CD4-positive, alpha-beta T cell treated with Interleukin-17A for 1 hour (primary cell): ENCODE measurements around the gene SMKR1.
"Not testable (repeated sequence)": the region's sequence is repeated elsewhere in the genome, so short reads cannot be mapped to it uniquely, and the experiment has no call there.

ENCODE experiments used
- DNase-seq: peaks from one replicate; pipeline ENCODE4 v3.0.0-alpha.2; 2020

SMKR1 gene

GRCh38 chr7:129530795-129531391 lies 28.6 kb downstream of the SMKR1 start:
- DNase-seq = peak; percentile 13

DNA sequence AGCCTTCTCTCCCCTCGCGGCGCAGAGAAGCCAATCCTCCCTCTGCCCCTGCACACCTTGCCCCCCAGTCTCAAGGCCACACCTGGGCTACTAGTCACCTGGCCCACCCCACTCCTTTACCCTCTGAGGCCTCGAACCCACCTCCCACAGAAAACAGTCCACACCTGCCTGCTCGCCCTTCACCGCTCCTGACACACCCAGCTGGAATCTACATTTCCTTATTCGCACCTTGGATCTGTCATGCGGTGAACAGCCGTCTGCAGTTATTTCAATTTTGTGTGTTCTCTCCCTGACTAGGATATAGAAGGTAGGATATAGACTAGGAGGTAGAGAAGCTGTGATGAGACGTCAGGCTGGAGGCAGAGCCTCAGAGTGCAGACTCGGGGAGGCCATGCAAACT lies 29.4 kb downstream of the SMKR1 start:
- DNase-seq = no peak

- no peak for DNase-seq
Measured at GRCh38 chr7:129532375-129532774, 30.0 kb downstream of the SMKR1 start.

GRCh38 chr7:129534558-129535274 lies 32.4 kb downstream of the SMKR1 start:
- DNase-seq = not testable (repeated sequence)

DNA sequence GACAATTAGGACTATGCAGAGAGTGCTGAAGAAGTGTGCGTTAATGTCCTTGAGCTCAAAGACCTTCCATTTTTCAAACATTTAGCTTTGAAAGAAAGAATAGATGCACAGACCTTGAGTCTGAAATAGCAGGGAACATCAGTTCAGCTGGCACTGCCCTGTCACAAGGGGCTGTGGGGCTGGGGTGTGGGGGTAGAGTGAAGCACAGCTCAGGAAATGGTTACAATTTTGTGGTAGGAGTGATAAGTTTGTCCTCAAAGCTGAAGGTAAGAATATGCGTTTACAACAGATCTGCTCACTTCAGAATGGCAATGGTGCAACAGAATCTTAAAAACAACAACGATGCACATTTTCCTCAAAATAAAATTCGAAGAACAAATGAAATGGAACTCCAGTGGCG lies 33.6 kb downstream of the SMKR1 start:
- peak; percentile 53 for DNase-seq

GRCh38 chr7:129536323-129536722 lies 34.0 kb downstream of the SMKR1 start:
- DNase-seq = peak; percentile 16

- DNase-seq = no peak
Measured at GRCh38 chr7:129538790-129539189, 36.5 kb downstream of the SMKR1 start.

DNA sequence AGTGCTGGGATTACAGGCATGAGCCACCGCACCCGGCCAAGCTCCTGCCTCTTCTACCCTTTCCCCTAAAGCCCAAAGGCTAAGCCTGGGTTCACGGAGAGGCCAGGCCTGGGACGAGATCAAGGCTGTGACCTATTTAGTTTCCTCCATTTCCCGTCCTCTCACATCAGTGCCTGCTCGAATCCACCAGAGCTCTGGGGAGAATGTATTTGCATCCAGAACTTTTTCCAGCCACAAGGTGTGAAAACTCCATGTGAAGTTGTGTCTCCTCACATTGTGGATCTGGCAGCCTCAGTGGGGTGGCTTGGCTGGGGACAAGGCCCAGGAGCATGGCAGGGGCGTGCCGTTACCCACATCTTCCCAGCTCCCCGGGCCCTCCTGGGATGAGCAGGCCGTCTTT lies 38.0 kb downstream of the SMKR1 start:
- no peak for DNase-seq

DNA sequence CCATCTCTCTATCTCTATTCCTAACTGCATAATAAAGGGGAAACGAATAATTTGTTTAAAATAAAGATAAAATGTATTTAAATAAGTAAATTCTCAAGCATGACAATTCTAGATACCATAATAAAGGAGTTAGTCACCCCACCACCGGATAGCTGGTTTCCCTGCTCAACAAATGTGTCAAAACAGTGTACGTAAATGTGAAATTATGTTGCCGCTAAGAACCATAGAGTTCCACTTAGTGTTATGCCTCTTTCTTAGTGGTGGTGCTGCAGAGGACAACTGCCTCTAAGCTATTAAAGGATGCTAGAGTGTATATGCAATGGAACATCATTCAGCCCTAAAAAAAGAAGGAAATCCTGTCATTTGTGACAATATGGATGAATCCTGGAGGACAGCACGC lies 42.4 kb downstream of the SMKR1 start:
- DNase-seq = peak; percentile 11

DNA sequence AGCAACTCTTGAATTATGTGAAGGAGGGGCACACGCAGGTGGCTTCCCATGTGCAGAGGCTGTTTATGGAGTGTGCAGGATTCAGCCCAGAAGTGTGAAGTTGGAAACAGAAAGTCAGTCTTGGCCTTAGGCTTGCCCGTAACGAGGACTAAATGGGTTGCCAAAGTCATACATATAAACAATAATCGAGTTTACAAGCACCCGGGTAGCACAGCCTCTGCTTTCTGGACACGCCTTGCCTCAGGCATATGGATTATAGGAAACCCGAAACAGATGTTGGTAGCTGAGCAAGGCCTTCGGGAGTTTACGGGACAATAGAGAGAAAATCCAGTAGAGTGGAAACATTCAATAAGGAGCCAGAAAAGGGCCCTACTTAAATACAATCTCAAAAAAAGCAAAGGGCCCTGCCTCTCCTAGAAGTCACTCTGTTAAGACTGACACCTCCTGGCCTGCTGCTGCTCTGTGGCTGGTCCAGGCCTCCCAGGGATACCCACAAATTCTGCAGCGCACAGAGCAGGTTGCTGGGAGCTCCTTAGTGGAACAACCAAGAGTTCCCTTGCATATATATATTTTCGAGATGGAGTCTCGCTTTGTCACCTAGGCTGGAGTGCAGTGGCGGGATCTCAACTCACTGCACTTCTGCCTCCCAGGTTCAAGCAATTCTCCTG lies 48.5 kb downstream of the SMKR1 start:
- no peak for DNase-seq

DNA sequence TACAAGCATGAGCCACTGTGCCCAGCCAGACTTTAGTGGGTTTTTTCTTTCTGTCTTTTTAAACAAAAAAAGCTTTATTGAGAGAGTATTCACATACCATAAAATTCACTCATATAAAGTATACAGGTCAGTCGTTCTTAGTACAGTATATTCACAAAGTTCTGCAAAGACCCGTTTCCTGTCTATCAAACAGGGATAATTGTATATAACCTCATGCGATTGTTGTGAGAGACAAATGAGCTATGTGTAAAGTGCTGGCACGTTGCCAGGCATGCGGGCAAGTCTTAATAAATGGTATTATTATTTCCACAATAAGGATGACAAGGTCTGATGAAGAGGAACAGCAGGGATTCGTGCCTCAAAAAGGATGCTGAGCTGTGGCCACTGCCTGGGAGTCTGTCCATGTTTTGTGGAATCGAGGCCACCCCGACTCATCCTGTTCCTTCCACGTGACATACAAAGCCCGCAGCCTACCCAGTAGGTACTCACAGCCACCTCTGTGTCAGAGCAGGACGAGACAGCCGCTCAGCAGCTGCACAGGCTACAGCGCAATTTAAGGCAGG lies 51.6 kb downstream of the SMKR1 start:
- peak; percentile 57 for DNase-seq

DNA sequence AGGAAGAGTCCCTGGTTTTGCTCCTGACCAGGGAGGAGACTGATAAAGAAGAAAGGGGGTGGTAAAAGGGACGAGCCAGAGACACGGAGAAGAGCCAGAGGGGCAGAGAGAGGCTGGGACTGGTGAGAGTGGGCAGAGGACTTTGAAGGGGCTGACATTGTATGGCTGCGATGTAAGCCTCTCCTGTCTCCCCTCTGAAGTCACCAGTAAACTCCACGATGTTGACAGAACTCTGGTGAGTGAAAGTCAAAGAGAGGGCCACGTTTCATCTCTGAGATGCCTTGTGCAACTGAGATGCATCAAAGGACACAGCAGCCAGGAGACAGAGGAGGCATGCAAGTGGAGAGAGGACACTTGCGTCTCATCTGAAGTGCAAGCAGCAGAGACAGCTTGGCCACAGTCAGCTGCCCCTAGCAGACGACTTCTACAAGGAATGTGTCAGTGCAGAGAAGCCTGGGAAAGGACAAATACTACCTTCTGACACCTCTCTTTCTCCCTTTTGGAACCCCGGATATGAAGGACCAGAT lies 54.3 kb downstream of the SMKR1 start:
- DNase-seq = no peak

DNA sequence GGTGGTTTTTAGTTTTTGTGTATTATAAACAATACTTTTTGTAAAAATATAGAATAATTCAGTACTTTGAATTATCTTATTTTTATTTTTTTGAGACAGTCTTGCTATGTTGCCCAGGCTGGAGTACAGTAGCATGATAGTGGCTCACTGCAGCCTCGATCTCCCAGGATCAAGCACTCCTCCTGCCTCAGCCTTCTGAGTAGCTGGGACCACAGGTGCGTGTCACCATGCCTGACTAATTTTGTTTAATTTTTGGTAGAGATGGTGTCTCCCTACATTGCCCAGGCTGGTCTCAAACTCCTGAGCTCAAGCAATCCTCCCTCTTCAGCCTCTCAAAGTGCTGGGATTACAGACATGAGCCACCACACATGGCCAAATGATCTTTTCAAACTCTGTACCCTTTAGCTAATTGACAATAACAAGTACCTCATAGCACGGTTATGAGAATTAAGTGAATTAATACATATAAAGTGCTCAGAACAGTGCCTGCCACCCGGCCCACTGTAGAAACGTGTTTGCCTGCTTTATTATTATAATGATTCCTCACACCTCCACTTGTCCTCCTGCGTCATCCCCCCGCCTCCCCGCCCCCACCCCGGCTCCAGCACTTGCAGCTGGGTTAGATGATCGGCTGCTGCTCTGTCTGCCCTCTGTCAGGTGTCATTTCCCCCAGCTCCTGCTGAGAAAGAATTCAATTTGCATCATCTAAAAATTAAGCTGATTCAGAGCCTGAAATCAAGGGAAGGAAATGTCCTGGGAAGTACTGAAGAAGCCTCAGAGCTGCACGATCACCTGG lies 55.6 kb downstream of the SMKR1 start:
- no peak for DNase-seq

- DNase-seq = no peak
Measured at GRCh38 chr7:129559564-129559963, 57.2 kb downstream of the SMKR1 start.

GRCh38 chr7:129560831-129561230 lies 58.5 kb downstream of the SMKR1 start:
- no peak for DNase-seq

GRCh38 chr7:129561677-129562359 lies 59.5 kb downstream of the SMKR1 start:
- no peak for DNase-seq
